ENCODE measurements around the gene CNTNAP2.

DNA sequence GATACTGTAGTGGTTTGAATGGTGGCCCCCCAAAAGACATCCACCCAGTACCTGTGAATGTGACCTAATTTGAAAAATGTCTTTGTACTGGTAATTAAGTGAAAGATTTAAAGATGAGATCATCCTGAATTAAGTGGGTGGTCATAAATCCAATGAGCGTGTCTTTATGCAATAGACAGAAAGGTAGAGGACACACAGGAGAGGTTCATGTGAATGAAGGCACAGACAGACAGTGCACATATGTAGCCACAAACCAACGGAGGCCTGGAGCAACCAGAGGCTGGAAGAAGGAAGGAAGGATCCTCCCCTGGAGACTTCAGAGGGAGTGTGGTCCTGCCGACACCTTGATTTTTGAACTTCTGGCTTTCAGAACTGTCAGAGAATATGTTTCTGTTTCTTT, 160.3 kb downstream of the CNTNAP2 start:
- TF ChIP-seq GATA2 (IDR thresholded peaks at IDR 0.05; ENCODE audit: low read depth, low read length): no peak
- TF ChIP-seq GATA3 (IDR thresholded peaks at IDR 0.05; ENCODE audit: low read depth, low read length): no peak
